Keratinocyte (primary cell): ENCODE measurements around the gene PPM1B. TPM values are rescaled to one million over a fixed set of nuclear protein-coding genes. Genes with fewer than 3 reads are reported as not detected.

ENCODE experiments used
- DNase-seq: peaks from one replicate; pipeline ENCODE4 v3.0.0-alpha.2; 2011; ENCODE audit warnings: low read depth, missing footprints, low spot score
- FAIRE-seq: peaks from 2 replicates; lab custom pipeline; 2011; peaks lifted over from hg19 to GRCh38; lab: Jason Lieb, UNC
- H2AFZ ChIP-seq: 2 replicates; pipeline ENCODE4 v1.6.0; 2012; ENCODE audit warnings: low read length, control low read depth, inconsistent platforms; ENCODE audit not compliant: control insufficient read depth
- H3K27ac ChIP-seq: 2 replicates; pipeline ENCODE4 v1.5.1; 2011; ENCODE audit warnings: low read length; ENCODE audit not compliant: control insufficient read depth, insufficient read depth
- H3K27me3 ChIP-seq: 3 replicates; pipeline ENCODE4 v1.6.0; 2011; ENCODE audit warnings: low read length; ENCODE audit not compliant: control insufficient read depth, insufficient read depth; ENCODE audit errors: extremely low read depth
- H3K36me3 ChIP-seq, 2 experiments: 2 replicates in 1 of 2; 3 replicates in 1 of 2; pipeline ENCODE4 v1.5.1; 2011; ENCODE audit warnings: low read length in 2 of 2, mild to moderate bottlenecking in 1 of 2; ENCODE audit not compliant: control insufficient read depth in 2 of 2, insufficient read depth in 2 of 2; ENCODE audit errors: extremely low read depth in 1 of 2
- H3K4me1 ChIP-seq: 3 replicates; pipeline ENCODE4 v1.5.1; 2011; ENCODE audit warnings: low read length; ENCODE audit not compliant: control insufficient read depth, insufficient read depth; ENCODE audit errors: extremely low read depth
- H3K4me2 ChIP-seq: 3 replicates; pipeline ENCODE4 v1.6.0; 2011; ENCODE audit warnings: low read depth, low read length; ENCODE audit not compliant: control insufficient read depth, insufficient read depth; ENCODE audit errors: extremely low read depth
- H3K4me3 ChIP-seq, 3 experiments: fragments of 200-600 bp in 1 of 3; sonication (generic) in 1 of 3; 2 replicates in 2 of 3; 3 replicates in 1 of 3; pipeline ENCODE4 v1.5.1; 2011 to 2016; ENCODE audit warnings: low read length in 3 of 3, mild to moderate bottlenecking in 3 of 3, control low read depth in 2 of 3, inconsistent platforms in 1 of 3, low read depth in 1 of 3, mixed read lengths in 1 of 3, mixed run types in 1 of 3, moderate library complexity in 1 of 3; ENCODE audit not compliant: control insufficient read depth in 2 of 3, insufficient read depth in 2 of 3; ENCODE audit errors: extremely low read depth in 1 of 3
- H3K79me2 ChIP-seq: 2 replicates; pipeline ENCODE4 v1.6.0; 2012; ENCODE audit warnings: low read length; ENCODE audit not compliant: control insufficient read depth, insufficient read depth
- H3K9ac ChIP-seq: 3 replicates; pipeline ENCODE4 v1.6.0; 2011; ENCODE audit warnings: low read length; ENCODE audit not compliant: control insufficient read depth, insufficient read depth; ENCODE audit errors: extremely low read depth
- H3K9me1 ChIP-seq: 3 replicates; pipeline ENCODE4 v1.6.0; 2011; ENCODE audit warnings: low read length; ENCODE audit not compliant: control insufficient read depth, insufficient read depth; ENCODE audit errors: extremely low read depth
- H3K9me3 ChIP-seq: 2 replicates; pipeline ENCODE4 v1.5.1; 2012; ENCODE audit warnings: low read depth, low read length; ENCODE audit not compliant: control insufficient read depth
- H4K20me1 ChIP-seq: 3 replicates; pipeline ENCODE4 v1.6.0; 2011; ENCODE audit warnings: low read length; ENCODE audit not compliant: control insufficient read depth, insufficient read depth; ENCODE audit errors: extremely low read depth
- CTCF ChIP-seq, 3 experiments: IDR thresholded peaks in 1 of 3; conservative IDR thresholded peaks in 1 of 3; optimal IDR thresholded peaks in 1 of 3; 2 replicates in 2 of 3; 3 replicates in 1 of 3; pipeline versions ENCODE3 to v1.5.1; 2011; ENCODE audit warnings: low read length in 3 of 3, mild to moderate bottlenecking in 3 of 3, moderate library complexity in 2 of 3, control low read depth in 1 of 3, inconsistent platforms in 1 of 3; ENCODE audit not compliant: insufficient read depth in 2 of 3; ENCODE audit errors: extremely low read depth in 1 of 3
- EZH2 ChIP-seq: IDR thresholded peaks from one replicate; pipeline ENCODE4 v1.6.1; 2012; ENCODE audit warnings: inconsistent platforms, mild to moderate bottlenecking, low read length, moderate library complexity
- dilution Hi-C: fragments of 300-500 bp; cut with MboI; formaldehyde crosslinking; loops from one replicate; pipeline ENCODE4 v1.7.0; 2020; ENCODE audit warnings: low sequenced_read_pairs; ENCODE audit not compliant: extremely low pct_ligation_motif_present
- polyA plus RNA-seq, 5 experiments: library from polyadenylated mRNA; depleted of rRNA in 3 of 5; stranded (reverse) in 3 of 5; stranded (forward) in 1 of 5; unstranded in 1 of 5; fragments of >200 nt; gene quantifications; 1 replicate in 1 of 5; 2 replicates in 3 of 5; 3 replicates in 1 of 5; pipeline versions ENCODE4 v1.2.1 to v1.2.3, GENCODE V29; 2011 to 2012; ENCODE audit warnings: missing spikeins in 2 of 5, low read depth in 1 of 5, low replicate concordance in 1 of 5

Gene PPM1B
- polyA plus RNA-seq, 1 donor (not counting 4 experiments of a cell fraction or from before 2014, with no cell fraction given) = 34.5 TPM

GRCh38 chr2:44178950-44179349, 10.3 kb downstream of the PPM1B start:
- H2AFZ ChIP-seq = no peak overlapping the region
- H3K4me2 ChIP-seq = no peak overlapping the region
- H3K9me1 ChIP-seq = no peaks in the 10 kb centered on the region
- H3K27me3 ChIP-seq = no peaks in the 10 kb centered on the region
- H3K4me1 ChIP-seq = no peaks in the 10 kb centered on the region
- H3K9ac ChIP-seq = no peak overlapping the region
- no peaks in the 10 kb centered on the region for H4K20me1 ChIP-seq
- TF ChIP-seq EZH2 = no peak
- no peak for TF ChIP-seq CTCF (optimal IDR thresholded peaks at IDR 0.05 in 1 of 3, IDR thresholded peaks at IDR 0.05 in 1 of 3, conservative IDR thresholded peaks at IDR 0.05 in 1 of 3; ENCODE audit: extremely low read depth in 1 of 3, insufficient read depth in 2 of 3, low read length in 3 of 3)
- dilution Hi-C loops = no loop called here
- H3K36me3 ChIP-seq = peaks cover 2 to 3% of the 10 kb centered on the region in 2 experiments
- H3K27ac ChIP-seq = no peak overlapping the region
- no peak overlapping the region for H3K4me3 ChIP-seq
- H3K9me3 ChIP-seq = no peaks in the 10 kb centered on the region
- FAIRE-seq = no peak
- no peak for DNase-seq
- H3K79me2 ChIP-seq = peaks cover 69% of the 10 kb centered on the region

- Histone ChIP-seq H3K4me1 (no peaks in the 10 kb centered on the region), H3K36me3 (peaks cover 2 to 3% of the 10 kb centered on the region in 2 experiments), H3K4me3 (no peak overlapping the region), H3K9ac (no peak overlapping the region), H3K27ac (no peak overlapping the region), H3K4me2 (no peak overlapping the region), H3K9me1 (no peaks in the 10 kb centered on the region), H3K79me2 (peaks cover 69% of the 10 kb centered on the region), H3K9me3 (no peaks in the 10 kb centered on the region), H4K20me1 (no peaks in the 10 kb centered on the region), H2AFZ (no peak overlapping the region), H3K27me3 (no peaks in the 10 kb centered on the region)
- TF ChIP-seq CTCF (optimal IDR thresholded peaks at IDR 0.05 in 1 of 3, IDR thresholded peaks at IDR 0.05 in 1 of 3, conservative IDR thresholded peaks at IDR 0.05 in 1 of 3; ENCODE audit: extremely low read depth in 1 of 3, insufficient read depth in 2 of 3, low read length in 3 of 3) (no peak), EZH2 (no peak)
- dilution Hi-C loops = no loop called here
- DNase-seq (no peak), FAIRE-seq (no peak)
These were observed 13.0 kb downstream of the PPM1B start for GRCh38 chr2:44181648-44182047.
